Measurements from ENCODE around the gene BNC1. TPM values are rescaled to one million over a fixed set of nuclear protein-coding genes. Genes with fewer than 3 reads are reported as not detected.

Gene BNC1
- total and polyA plus RNA-seq, 2 donors (not counting 1 experiment from before 2014, with no cell fraction given), result not detected

DNA sequence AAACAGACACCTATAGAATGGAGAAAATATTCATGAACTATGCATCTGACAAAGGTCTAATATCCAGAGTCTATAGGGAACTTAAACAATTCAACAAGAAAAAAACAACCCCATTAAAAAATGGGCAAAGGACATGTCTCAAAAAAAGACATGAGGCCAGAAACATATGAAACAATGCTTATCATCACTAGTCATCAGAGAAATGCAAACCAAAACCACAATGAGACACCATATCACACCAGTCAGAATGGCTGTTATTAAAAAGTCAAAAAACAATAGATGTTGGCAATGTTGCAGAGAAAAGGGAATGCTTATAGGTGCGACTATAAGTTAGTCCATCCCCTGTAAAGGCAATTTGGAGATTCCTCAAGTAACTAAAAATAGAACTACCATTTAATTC lies 65.4 kb downstream of the BNC1 start:
- DNase-seq (no peak), ATAC-seq (ENCODE audit: low read depth) (no peak)
- peaks cover 35% of the 10 kb centered on the region for H3K27me3 Mint-ChIP-seq
- ChIA-PET POLR2A (no interaction called here), CTCF (no interaction called here)
- no peak overlapping the region for H3K4me3 Mint-ChIP-seq
- H3K27ac Mint-ChIP-seq, result no peak overlapping the region
- TF ChIP-seq, protein P1, sequence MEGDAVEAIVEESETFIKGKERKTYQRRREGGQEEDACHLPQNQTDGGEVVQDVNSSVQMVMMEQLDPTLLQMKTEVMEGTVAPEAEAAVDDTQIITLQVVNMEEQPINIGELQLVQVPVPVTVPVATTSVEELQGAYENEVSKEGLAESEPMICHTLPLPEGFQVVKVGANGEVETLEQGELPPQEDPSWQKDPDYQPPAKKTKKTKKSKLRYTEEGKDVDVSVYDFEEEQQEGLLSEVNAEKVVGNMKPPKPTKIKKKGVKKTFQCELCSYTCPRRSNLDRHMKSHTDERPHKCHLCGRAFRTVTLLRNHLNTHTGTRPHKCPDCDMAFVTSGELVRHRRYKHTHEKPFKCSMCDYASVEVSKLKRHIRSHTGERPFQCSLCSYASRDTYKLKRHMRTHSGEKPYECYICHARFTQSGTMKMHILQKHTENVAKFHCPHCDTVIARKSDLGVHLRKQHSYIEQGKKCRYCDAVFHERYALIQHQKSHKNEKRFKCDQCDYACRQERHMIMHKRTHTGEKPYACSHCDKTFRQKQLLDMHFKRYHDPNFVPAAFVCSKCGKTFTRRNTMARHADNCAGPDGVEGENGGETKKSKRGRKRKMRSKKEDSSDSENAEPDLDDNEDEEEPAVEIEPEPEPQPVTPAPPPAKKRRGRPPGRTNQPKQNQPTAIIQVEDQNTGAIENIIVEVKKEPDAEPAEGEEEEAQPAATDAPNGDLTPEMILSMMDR (IDR thresholded peaks at IDR 0.05), result no peak
- no peak for TF ChIP-seq EZH2 (IDR thresholded peaks at IDR 0.05; ENCODE audit: borderline replicate concordance, insufficient read depth, low read depth, low read length, poor library complexity, severe bottlenecking)
- no peaks in the 10 kb centered on the region for H3K9me3 ChIP-seq (ENCODE audit: control extremely low read depth in 1 of 3, control insufficient read depth in 2 of 3, insufficient read depth in 1 of 3, low read length in 2 of 3)
- H3K9ac ChIP-seq (ENCODE audit: low read length), result no peak overlapping the region
- intact Hi-C loops (cut with micrococcal nuclease), result no loop called here
- no peaks in the 10 kb centered on the region for H3K4me1 ChIP-seq (ENCODE audit: control insufficient read depth in 2 of 2, insufficient read depth in 2 of 2, low read length in 2 of 2)
- H3K27me3 ChIP-seq (replicated peaks in 1 of 4; ENCODE audit: control extremely low read depth in 1 of 4, control insufficient read depth in 3 of 4, insufficient read depth in 4 of 4, low read length in 3 of 4), result peaks cover 0 to 12% (median 2%) of the 10 kb centered on the region in 4 experiments
- H3K4me1 Mint-ChIP-seq, result no peaks in the 10 kb centered on the region
- H2AFZ ChIP-seq (ENCODE audit: insufficient read depth, low read depth, low read length, poor library complexity, severe bottlenecking), result no peak overlapping the region
- no peaks in the 10 kb centered on the region for H4K20me1 ChIP-seq (ENCODE audit: control insufficient read depth, insufficient read depth, low read length, poor library complexity, severe bottlenecking)
- H3K4me2 ChIP-seq (replicated peaks; ENCODE audit: low read depth, low read length, poor library complexity, severe bottlenecking), result no peak overlapping the region
- no peak overlapping the region for H3K27ac ChIP-seq (ENCODE audit: low read length in 2 of 2)
- WGBS (ENCODE audit: insufficient coverage), result no CpG with 5 or more reads among the region's 1 CpG
- H3K79me2 ChIP-seq (ENCODE audit: control insufficient read depth, insufficient read depth, low read length), result no peaks in the 10 kb centered on the region
- H3K4me3 ChIP-seq (ENCODE audit: control extremely low read depth in 1 of 5, extremely low read depth in 1 of 5, insufficient read depth in 1 of 5, low read depth in 2 of 5, low read length in 4 of 5), result no peak overlapping the region
- H3K9me3 Mint-ChIP-seq (ENCODE audit: insufficient read depth), result no peaks in the 10 kb centered on the region
- no peaks in the 10 kb centered on the region for H3K36me3 ChIP-seq (replicated peaks in 1 of 2; ENCODE audit: control extremely low read depth in 1 of 2, control insufficient read depth in 1 of 2, extremely low read depth in 1 of 2, insufficient read depth in 2 of 2, low read length in 1 of 2)

DNA sequence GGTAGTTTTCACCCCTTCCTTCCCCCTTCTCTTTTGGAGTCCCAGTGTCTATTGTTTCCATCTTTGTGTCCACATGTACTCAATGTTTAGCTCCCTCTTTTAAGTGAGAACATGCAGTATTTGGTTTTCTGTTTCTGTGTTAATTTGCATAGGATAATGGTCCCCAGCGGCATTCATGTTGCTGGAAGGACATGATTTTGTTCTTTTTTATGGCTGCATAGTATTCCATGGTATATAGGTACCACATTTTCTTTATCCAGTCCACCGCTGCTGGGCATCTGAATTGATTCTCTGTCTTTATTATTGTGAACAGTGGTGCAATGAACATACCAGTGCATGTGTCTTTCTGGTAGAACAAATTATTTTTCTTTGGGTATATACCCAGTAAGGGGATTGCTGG lies 69.2 kb downstream of the BNC1 start:
- Histone ChIP-seq H3K79me2 (ENCODE audit: control insufficient read depth, insufficient read depth, low read length) (no peaks in the 10 kb centered on the region), H3K27ac (ENCODE audit: low read length in 2 of 2) (no peak overlapping the region), H4K20me1 (ENCODE audit: control insufficient read depth, insufficient read depth, low read length, poor library complexity, severe bottlenecking) (no peaks in the 10 kb centered on the region), H2AFZ (ENCODE audit: insufficient read depth, low read depth, low read length, poor library complexity, severe bottlenecking) (no peak overlapping the region), H3K27me3 (replicated peaks in 1 of 4; ENCODE audit: control extremely low read depth in 1 of 4, control insufficient read depth in 3 of 4, insufficient read depth in 4 of 4, low read length in 3 of 4) (peaks cover 0 to 12% (median 8%) of the 10 kb centered on the region in 4 experiments), H3K9ac (ENCODE audit: low read length) (no peak overlapping the region), H3K4me2 (replicated peaks; ENCODE audit: low read depth, low read length, poor library complexity, severe bottlenecking) (no peak overlapping the region), H3K4me1 (ENCODE audit: control insufficient read depth in 2 of 2, insufficient read depth in 2 of 2, low read length in 2 of 2) (no peaks in the 10 kb centered on the region), H3K36me3 (replicated peaks in 1 of 2; ENCODE audit: control extremely low read depth in 1 of 2, control insufficient read depth in 1 of 2, extremely low read depth in 1 of 2, insufficient read depth in 2 of 2, low read length in 1 of 2) (no peaks in the 10 kb centered on the region), H3K4me3 (ENCODE audit: control extremely low read depth in 1 of 5, extremely low read depth in 1 of 5, insufficient read depth in 1 of 5, low read depth in 2 of 5, low read length in 4 of 5) (no peak overlapping the region), H3K9me3 (ENCODE audit: control extremely low read depth in 1 of 3, control insufficient read depth in 2 of 3, insufficient read depth in 1 of 3, low read length in 2 of 3) (no peaks in the 10 kb centered on the region)
- Mint-ChIP-seq H3K9me3 (ENCODE audit: insufficient read depth) (no peaks in the 10 kb centered on the region), H3K27me3 (peaks cover 26% of the 10 kb centered on the region), H3K4me3 (no peak overlapping the region), H3K4me1 (no peaks in the 10 kb centered on the region), H3K27ac (no peak overlapping the region)
- 100% methylated on average over 1 of the region's 2 CpGs for WGBS (ENCODE audit: insufficient coverage)
- no peak for TF ChIP-seq EZH2 (IDR thresholded peaks at IDR 0.05; ENCODE audit: borderline replicate concordance, insufficient read depth, low read depth, low read length, poor library complexity, severe bottlenecking)
- TF ChIP-seq, protein P1 (IDR thresholded peaks at IDR 0.05), result no peak
- POLR2A ChIA-PET, result no interaction called here
- DNase-seq (no peak), ATAC-seq (ENCODE audit: low read depth) (no peak)
- intact Hi-C loops (cut with micrococcal nuclease), result no loop called here
- CTCF ChIA-PET, result no interaction called here
